ENCODE results near the gene MBP.

- TF ChIP-seq CTCF (conservative IDR thresholded peaks at IDR 0.05; ENCODE audit: low read length) (no peak), EZH2phosphoT487 (IDR thresholded peaks at IDR 0.05; ENCODE audit: borderline replicate concordance, low read depth, low read length) (no peak)
Observed at GRCh38 chr18:77071711-77072292, 60.8 kb downstream of the MBP start.

Data from OCI-LY7 (cell line).